Activated T-helper 2 cell treated with anti-CD3 and anti-CD28 coated beads, Interferon-gamma antibody, Interleukin-2, Interleukin-4, amounts not matched to agents 10 μg/mL and 5 μg/mL and 100 μg/mL, durations not matched to agents 14 hours and 24 hours and 36 hours (primary cell): ENCODE results near the gene NFYB. TPM values are rescaled to one million over a fixed set of nuclear protein-coding genes. Genes with fewer than 3 reads are reported as not detected.

Experiments used
- DNase-seq: peaks from one replicate; pipeline ENCODE4 v3.0.0; 2021; ENCODE audit warnings: low spot score
- H3K27ac Mint-ChIP-seq: one replicate; pipeline ENCODE4 v1.8.0; 2021; ENCODE audit warnings: mixed read lengths
- H3K27me3 Mint-ChIP-seq: one replicate; pipeline ENCODE4 v1.8.0; 2021; ENCODE audit warnings: low read depth, mixed read lengths
- H3K36me3 Mint-ChIP-seq: one replicate; pipeline ENCODE4 v1.8.0; 2021; ENCODE audit warnings: low read depth, mixed read lengths
- H3K4me1 Mint-ChIP-seq: one replicate; pipeline ENCODE4 v1.8.0; 2021; ENCODE audit warnings: low read depth, mixed read lengths
- H3K4me3 Mint-ChIP-seq: one replicate; pipeline ENCODE4 v1.8.0; 2021; ENCODE audit warnings: low read depth, mild to moderate bottlenecking, moderate library complexity, mixed read lengths
- H3K9me3 Mint-ChIP-seq: one replicate; pipeline ENCODE4 v1.8.0; 2021; ENCODE audit warnings: mixed read lengths
- intact Hi-C: fragments of 100-400 bp; cut with micrococcal nuclease; formaldehyde crosslinking; loops from one replicate; pipeline ENCODE4 v1.15.1; 2023
- total RNA-seq: library from RNA; stranded (reverse); gene quantifications from 2 replicates; pipeline ENCODE4 v1.2.3, GENCODE V29; 2022

NFYB gene
- total RNA-seq, 1 donor from 2014 or later, result 30.0 TPM

DNA sequence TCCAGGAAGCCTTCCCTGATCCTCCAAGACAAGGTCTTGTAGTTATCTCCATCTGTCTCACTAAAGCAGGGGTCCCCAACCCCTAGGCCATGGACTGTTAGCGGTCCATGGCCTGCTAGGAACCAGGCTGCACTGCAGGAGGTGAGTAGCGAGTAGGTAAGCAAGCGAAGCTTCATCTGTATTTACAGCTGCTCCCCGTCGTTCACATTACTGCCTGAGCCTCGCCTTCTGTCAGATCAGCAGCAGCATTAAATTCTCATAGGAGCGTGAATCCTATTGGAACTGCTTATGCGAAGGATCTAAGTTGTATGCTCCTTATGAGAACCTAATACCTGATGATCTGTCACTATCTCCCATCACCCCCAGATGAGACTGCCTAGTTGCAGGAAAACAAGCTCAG lies 12.4 kb upstream of the NFYB start:
- intact Hi-C loops, result no loop called here
- H3K9me3 Mint-ChIP-seq, result peaks cover under 1% of the 10 kb centered on the region
- no peaks in the 10 kb centered on the region for H3K36me3 Mint-ChIP-seq
- peaks cover 11% of the 10 kb centered on the region for H3K4me1 Mint-ChIP-seq
- peaks cover 43% of the 10 kb centered on the region for H3K27me3 Mint-ChIP-seq
- DNase-seq, result no peak
- no peak overlapping the region for H3K27ac Mint-ChIP-seq
- no peak overlapping the region for H3K4me3 Mint-ChIP-seq

GRCh38 chr12:104147346-104147745 lies 9.3 kb upstream of the NFYB start:
- intact Hi-C loops, result no loop called here
- Mint-ChIP-seq H3K9me3 (peaks cover 9% of the 10 kb centered on the region), H3K36me3 (no peaks in the 10 kb centered on the region), H3K4me1 (no peaks in the 10 kb centered on the region), H3K27ac (no peak overlapping the region), H3K27me3 (peaks cover 56% of the 10 kb centered on the region), H3K4me3 (no peak overlapping the region)
- no peak for DNase-seq

DNA sequence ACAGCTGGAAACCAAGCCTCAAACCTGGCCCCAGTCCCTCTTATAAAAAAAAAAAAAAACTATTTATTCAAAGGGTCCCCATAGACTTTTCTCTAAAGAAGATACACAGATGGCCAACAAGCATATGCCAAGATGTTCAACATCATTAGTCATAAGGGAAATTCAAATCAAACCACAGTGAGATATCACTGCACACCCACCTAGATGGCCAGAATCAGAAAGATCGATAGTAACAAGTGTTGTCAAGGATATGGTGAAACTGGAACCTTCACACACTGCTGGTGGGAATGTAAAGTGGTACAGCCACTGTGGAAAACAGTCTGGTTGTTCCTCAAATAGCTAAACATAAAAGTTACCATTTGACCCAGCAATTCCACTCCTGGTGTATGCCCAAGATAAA lies 5.9 kb upstream of the NFYB start:
- peaks cover 42% of the 10 kb centered on the region for H3K27me3 Mint-ChIP-seq
- H3K4me1 Mint-ChIP-seq, result peaks cover 1% of the 10 kb centered on the region
- DNase-seq, result no peak
- no peak overlapping the region for H3K27ac Mint-ChIP-seq
- intact Hi-C loops, result no loop called here
- H3K4me3 Mint-ChIP-seq, result no peak overlapping the region
- H3K9me3 Mint-ChIP-seq, result peaks cover 9% of the 10 kb centered on the region
- no peaks in the 10 kb centered on the region for H3K36me3 Mint-ChIP-seq

GRCh38 chr12:104143002-104143401 lies 5.0 kb upstream of the NFYB start:
- Mint-ChIP-seq H3K4me3 (no peak overlapping the region), H3K27me3 (peaks cover 35% of the 10 kb centered on the region), H3K9me3 (peaks cover 9% of the 10 kb centered on the region), H3K4me1 (peaks cover 3% of the 10 kb centered on the region), H3K27ac (no peak overlapping the region), H3K36me3 (no peaks in the 10 kb centered on the region)
- intact Hi-C loops, result no loop called here
- no peak for DNase-seq

DNA sequence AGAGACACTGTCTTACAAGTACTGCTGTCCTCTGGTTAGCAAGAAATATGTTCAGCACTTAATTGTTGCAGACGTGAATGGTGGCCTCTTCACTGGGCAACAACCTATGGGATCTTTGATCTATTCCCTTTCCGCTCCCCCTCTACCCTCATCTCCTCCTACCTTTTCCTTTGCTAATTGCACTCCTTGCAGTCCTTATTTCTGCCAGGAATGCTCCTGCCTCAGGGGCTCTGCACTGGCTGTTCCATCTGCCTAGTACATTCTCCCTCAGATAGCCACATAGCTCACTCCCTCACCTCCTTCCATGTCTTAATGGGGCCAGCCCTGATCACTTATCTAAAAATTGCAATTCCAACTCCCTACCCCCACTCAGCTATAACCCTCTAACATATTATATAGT lies 4.5 kb upstream of the NFYB start:
- peaks cover 9% of the 10 kb centered on the region for H3K9me3 Mint-ChIP-seq
- H3K27ac Mint-ChIP-seq, result no peak overlapping the region
- DNase-seq, result no peak
- no peak overlapping the region for H3K4me3 Mint-ChIP-seq
- H3K36me3 Mint-ChIP-seq, result no peaks in the 10 kb centered on the region
- intact Hi-C loops, result no loop called here
- peaks cover 3% of the 10 kb centered on the region for H3K4me1 Mint-ChIP-seq
- H3K27me3 Mint-ChIP-seq, result peaks cover 35% of the 10 kb centered on the region

DNA sequence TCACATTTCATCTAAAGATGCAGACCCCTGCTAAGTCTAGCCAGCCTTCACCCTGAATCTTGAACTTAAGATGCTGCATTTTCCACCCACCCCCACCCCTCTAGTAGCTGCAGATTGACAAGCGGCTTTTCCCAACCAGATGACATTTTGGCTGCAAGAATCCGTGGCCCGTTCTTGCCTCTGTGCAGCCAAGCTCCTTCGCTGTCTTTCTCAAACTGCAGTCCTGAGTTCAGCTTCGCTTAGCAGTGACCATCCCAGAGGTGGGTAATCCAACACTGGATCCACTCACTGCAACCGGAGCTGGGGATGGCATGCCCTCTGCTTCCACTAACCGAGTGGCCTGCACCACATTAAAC lies 765 bp upstream of the NFYB start:
- Mint-ChIP-seq H3K4me1 (peaks cover 17% of the 10 kb centered on the region), H3K27ac (no peak overlapping the region), H3K9me3 (peaks cover 2% of the 10 kb centered on the region), H3K4me3 (peak overlapping the region; percentile 18), H3K36me3 (no peaks in the 10 kb centered on the region), H3K27me3 (peaks cover 20% of the 10 kb centered on the region)
- intact Hi-C loops, result loop anchor here (1.0 to 5.0 kb wide), 6 partner anchors 74 to 970 kb away; partner anchors contain the start of genes HCFC2, TDG and TXNRD1
- DNase-seq, result no peak

- H3K4me1 Mint-ChIP-seq, result peaks cover 23% of the 10 kb centered on the region
- peaks cover 7% of the 10 kb centered on the region for H3K27me3 Mint-ChIP-seq
- H3K4me3 Mint-ChIP-seq, result peak overlapping the region; percentile 84
- intact Hi-C loops, result loop anchor here (5.0 kb wide), 2 partner anchors 170 to 210 kb away; partner anchors contain the start of gene TDG
- H3K27ac Mint-ChIP-seq, result peak overlapping the region; percentile 86
- H3K36me3 Mint-ChIP-seq, result peaks cover 5% of the 10 kb centered on the region
- DNase-seq, result peak; percentile 46
- no peaks in the 10 kb centered on the region for H3K9me3 Mint-ChIP-seq
Observed at GRCh38 chr12:104137001-104137901, 759 bp downstream of the NFYB start.

GRCh38 chr12:104136577-104136976 lies 1.4 kb downstream of the NFYB start:
- H3K9me3 Mint-ChIP-seq, result no peaks in the 10 kb centered on the region
- DNase-seq, result no peak
- intact Hi-C loops, result loop anchor here (5.0 kb wide), 2 partner anchors 169 to 209 kb away; partner anchors contain the start of gene TDG
- peak overlapping the region; percentile 86 for H3K27ac Mint-ChIP-seq
- H3K4me3 Mint-ChIP-seq, result peak overlapping the region; percentile 84
- H3K36me3 Mint-ChIP-seq, result peaks cover 8% of the 10 kb centered on the region
- peaks cover 2% of the 10 kb centered on the region for H3K27me3 Mint-ChIP-seq
- peaks cover 26% of the 10 kb centered on the region for H3K4me1 Mint-ChIP-seq

- Mint-ChIP-seq H3K27ac (no peak overlapping the region), H3K27me3 (no peaks in the 10 kb centered on the region), H3K4me3 (no peak overlapping the region), H3K4me1 (peaks cover 29% of the 10 kb centered on the region), H3K9me3 (no peaks in the 10 kb centered on the region), H3K36me3 (peaks cover 17% of the 10 kb centered on the region)
- DNase-seq, result no peak
- intact Hi-C loops, result loop anchor here (5.0 kb wide), 2 partner anchors 168 to 208 kb away; partner anchors contain the start of gene TDG
Observed at GRCh38 chr12:104134882-104135281, 3.1 kb downstream of the NFYB start.

- Mint-ChIP-seq H3K4me3 (no peak overlapping the region), H3K9me3 (no peaks in the 10 kb centered on the region), H3K27ac (no peak overlapping the region), H3K4me1 (peaks cover 30% of the 10 kb centered on the region), H3K27me3 (no peaks in the 10 kb centered on the region), H3K36me3 (peaks cover 26% of the 10 kb centered on the region)
- intact Hi-C loops, result no loop called here
- no peak for DNase-seq
Observed at GRCh38 chr12:104133866-104134265, 4.1 kb downstream of the NFYB start.

DNA sequence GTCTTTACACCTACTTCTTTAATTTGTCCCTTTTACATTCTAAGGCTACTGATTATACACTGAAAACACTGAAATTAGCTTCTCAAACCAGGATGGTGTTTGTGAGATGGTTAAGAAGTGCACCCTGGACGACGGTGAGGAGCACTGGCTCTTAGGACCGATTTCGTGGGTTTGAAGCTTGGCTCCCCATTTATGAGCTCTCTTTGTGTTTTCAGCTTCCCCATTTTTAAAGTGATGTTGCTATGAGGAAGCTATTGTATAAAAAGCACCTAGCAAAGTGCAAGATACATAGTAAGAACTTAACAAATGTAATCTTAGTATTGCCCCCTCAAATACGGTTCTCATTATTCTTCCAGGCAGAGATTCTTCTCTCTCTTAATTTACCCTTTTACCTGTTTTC lies 4.7 kb downstream of the NFYB start:
- DNase-seq, result no peak
- H3K4me1 Mint-ChIP-seq, result peaks cover 29% of the 10 kb centered on the region
- H3K27ac Mint-ChIP-seq, result no peak overlapping the region
- intact Hi-C loops, result no loop called here
- H3K4me3 Mint-ChIP-seq, result no peak overlapping the region
- H3K27me3 Mint-ChIP-seq, result no peaks in the 10 kb centered on the region
- no peaks in the 10 kb centered on the region for H3K9me3 Mint-ChIP-seq
- H3K36me3 Mint-ChIP-seq, result peaks cover 29% of the 10 kb centered on the region

- Mint-ChIP-seq H3K36me3 (peaks cover 32% of the 10 kb centered on the region), H3K27ac (no peak overlapping the region), H3K9me3 (no peaks in the 10 kb centered on the region), H3K4me1 (peaks cover 29% of the 10 kb centered on the region), H3K27me3 (no peaks in the 10 kb centered on the region), H3K4me3 (no peak overlapping the region)
- no peak for DNase-seq
- intact Hi-C loops, result no loop called here
Observed at GRCh38 chr12:104132351-104132956, 5.6 kb downstream of the NFYB start.

DNA sequence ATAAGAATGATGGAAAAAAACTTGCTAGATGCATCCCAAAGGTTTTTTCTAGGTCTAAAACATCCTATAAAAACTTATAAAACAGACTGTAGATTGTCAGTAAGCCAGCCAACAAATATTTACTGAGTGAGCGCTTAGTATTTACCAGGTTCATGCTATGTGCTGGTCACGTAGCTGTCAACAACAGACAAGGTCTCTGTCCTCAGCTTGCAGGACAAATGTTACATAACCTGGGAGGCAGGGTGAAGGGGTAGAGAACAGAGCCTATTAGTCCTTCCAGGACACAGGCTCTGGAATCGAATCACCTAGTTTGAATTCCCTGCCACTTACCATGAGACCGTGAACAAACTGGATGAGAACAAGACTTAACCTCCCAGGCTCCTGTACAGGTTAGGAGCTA lies 6.4 kb downstream of the NFYB start:
- H3K4me3 Mint-ChIP-seq, result no peak overlapping the region
- no peaks in the 10 kb centered on the region for H3K27me3 Mint-ChIP-seq
- DNase-seq, result no peak
- H3K4me1 Mint-ChIP-seq, result peaks cover 25% of the 10 kb centered on the region
- H3K36me3 Mint-ChIP-seq, result peaks cover 32% of the 10 kb centered on the region
- no peak overlapping the region for H3K27ac Mint-ChIP-seq
- H3K9me3 Mint-ChIP-seq, result no peaks in the 10 kb centered on the region
- intact Hi-C loops, result no loop called here
